Endothelial cell of umbilical vein (primary cell): ENCODE data around the gene ZC3H12C. TPM values are rescaled to one million over a fixed set of nuclear protein-coding genes. Genes with fewer than 3 reads are reported as not detected.

Experiments
- BruUV-seq: library from RNA; stranded (reverse); fragments of 400-500 nt; replicated peaks from 2 replicates; lab custom pipeline; 2021; lab: Mats Ljungman, UMichigan
- CTCF ChIA-PET: fragments of 300-600, 350-600 bp; sonication (Branson Sonifier 250); formaldehyde crosslinking; loops from one replicate; lab custom pipeline; 2021; ENCODE audit warnings: antibody characterized with exemption, inconsistent platforms; lab: Charles Lee
- POLR2A ChIA-PET: fragments of 300-600, 350-600 bp; sonication (Branson Sonifier 250); formaldehyde crosslinking; loops from one replicate; lab custom pipeline; 2021; ENCODE audit warnings: antibody characterized with exemption, inconsistent platforms; lab: Charles Lee
- DNase-seq: peaks from one replicate; pipeline ENCODE4 v3.0.0-alpha.2; 2011; ENCODE audit warnings: low read depth, low spot score
- FAIRE-seq: peaks from 2 replicates; lab custom pipeline; 2011; peaks lifted over from hg19 to GRCh38; lab: Jason Lieb, UNC
- H2AFZ ChIP-seq: 2 replicates; pipeline ENCODE4 v1.6.0; 2012; ENCODE audit warnings: low read depth, low read length, control low read depth, inconsistent platforms
- H3K27ac ChIP-seq: 2 replicates; pipeline ENCODE4 v1.5.1; 2011; ENCODE audit warnings: low read depth, mild to moderate bottlenecking, control low read depth, low read length, moderate library complexity; ENCODE audit not compliant: insufficient read depth
- H3K27me3 ChIP-seq, 2 experiments: 2 replicates each; pipeline versions ENCODE4 v1.6.0 to v1.6.1; 2011; ENCODE audit warnings: low read length in 2 of 2, mixed read lengths in 1 of 2; ENCODE audit not compliant: control insufficient read depth in 2 of 2, insufficient read depth in 2 of 2
- H3K36me3 ChIP-seq, 2 experiments: 2 replicates in 1 of 2; 3 replicates in 1 of 2; pipeline ENCODE4 v1.5.1; 2011; ENCODE audit warnings: low read length in 2 of 2, mild to moderate bottlenecking in 1 of 2, moderate library complexity in 1 of 2; ENCODE audit not compliant: control insufficient read depth in 2 of 2, insufficient read depth in 2 of 2; ENCODE audit errors: extremely low read depth in 1 of 2
- H3K4me1 ChIP-seq: 3 replicates; pipeline ENCODE4 v1.5.1; 2011; ENCODE audit warnings: mild to moderate bottlenecking, low read length; ENCODE audit not compliant: control insufficient read depth, insufficient read depth; ENCODE audit errors: extremely low read depth
- H3K4me2 ChIP-seq: 2 replicates; pipeline ENCODE4 v1.6.1; 2011; ENCODE audit warnings: low read length, control low read depth, mixed read lengths; ENCODE audit not compliant: insufficient read depth
- H3K4me3 ChIP-seq, 3 experiments: fragments of 200-600 bp in 1 of 3; sonication (generic), shearing (Covaris generic) in 1 of 3; replicated peaks in 1 of 3; 2 replicates each; pipeline ENCODE4 v1.5.1; 2011 to 2016; ENCODE audit warnings: control low read depth in 3 of 3, low read length in 3 of 3, mild to moderate bottlenecking in 2 of 3, inconsistent platforms in 1 of 3, low read depth in 1 of 3, moderate library complexity in 1 of 3; ENCODE audit not compliant: insufficient read depth in 1 of 3
- H3K79me2 ChIP-seq: 2 replicates; pipeline ENCODE4 v1.6.0; 2012; ENCODE audit warnings: low read length, inconsistent platforms; ENCODE audit not compliant: control insufficient read depth, insufficient read depth
- H3K9ac ChIP-seq: replicated peaks from 2 replicates; pipeline ENCODE3; 2011; ENCODE audit warnings: low read length, control low read depth; ENCODE audit not compliant: insufficient read depth; ENCODE audit errors: extremely low read depth
- H3K9me1 ChIP-seq: replicated peaks from 3 replicates; pipeline ENCODE4 v1.6.0; 2011; ENCODE audit warnings: mild to moderate bottlenecking, low read length; ENCODE audit not compliant: control insufficient read depth, insufficient read depth; ENCODE audit errors: extremely low read depth
- H3K9me3 ChIP-seq: replicated peaks from 2 replicates; pipeline ENCODE4 v1.5.1; 2012; ENCODE audit warnings: low read length, inconsistent platforms; ENCODE audit not compliant: control insufficient read depth, insufficient read depth
- H4K20me1 ChIP-seq: replicated peaks from 2 replicates; pipeline ENCODE3; 2011; ENCODE audit warnings: mild to moderate bottlenecking, low read length; ENCODE audit not compliant: control insufficient read depth, insufficient read depth; ENCODE audit errors: extremely low read depth
- CTCF ChIP-seq, 2 donors: IDR thresholded peaks; 1 replicate in 1 of 2; 2 replicates in 1 of 2; pipeline ENCODE4 v1.5.1; 2011; ENCODE audit warnings: low read length in 2 of 2, mild to moderate bottlenecking in 2 of 2, moderate library complexity in 2 of 2, control low read depth in 1 of 2, inconsistent platforms in 1 of 2, low read depth in 1 of 2; ENCODE audit not compliant: insufficient read depth in 1 of 2; ENCODE audit errors: extremely low read depth in 1 of 2
- EZH2 ChIP-seq: IDR thresholded peaks from 2 replicates; pipeline ENCODE4 v1.6.1; 2012; ENCODE audit warnings: borderline replicate concordance, low read depth, mild to moderate bottlenecking, moderate library complexity, low read length, inconsistent platforms; ENCODE audit not compliant: severe bottlenecking
- JUN ChIP-seq: IDR thresholded peaks from 2 replicates; pipeline ENCODE4 v1.6.1; 2011; ENCODE audit warnings: borderline replicate concordance, low read depth; ENCODE audit not compliant: insufficient read length, insufficient read depth
- MAX ChIP-seq: IDR thresholded peaks from 2 replicates; pipeline ENCODE4 v1.6.1; 2011; ENCODE audit not compliant: insufficient read depth, insufficient read length
- MYC ChIP-seq: IDR thresholded peaks from one replicate; pipeline ENCODE4 v1.6.1; 2011; ENCODE audit warnings: mild to moderate bottlenecking, low read depth, low read length
- POLR2AphosphoS5 ChIP-seq: IDR thresholded peaks from 2 replicates; pipeline ENCODE4 v1.6.1; 2012; ENCODE audit warnings: low read depth, mild to moderate bottlenecking, control low read depth, low read length, moderate library complexity; ENCODE audit not compliant: insufficient read depth
- dilution Hi-C: fragments of 300-500 bp; cut with MboI; formaldehyde crosslinking; loops from one replicate; pipeline ENCODE4 v1.15.0; 2019; ENCODE audit warnings: low sequenced_read_pairs; ENCODE audit not compliant: extremely low pct_ligation_motif_present
- intact Hi-C: fragments of 100-400 bp; cut with micrococcal nuclease; formaldehyde crosslinking; loops from one replicate; pipeline ENCODE4 v1.10.0; 2022
- polyA plus RNA-seq, 4 experiments: library from polyadenylated mRNA; depleted of rRNA in 3 of 4; stranded (reverse) in 3 of 4; unstranded in 1 of 4; fragments of >200 nt; gene quantifications; 2 replicates each; pipeline versions ENCODE4 v1.2.1 to v1.2.3, GENCODE V29; 2011 to 2012; ENCODE audit warnings: missing spikeins in 1 of 4
- total RNA-seq: library from RNA; stranded (reverse); gene quantifications from 2 replicates; pipeline ENCODE4 v1.2.3, GENCODE V29; 2021

ZC3H12C gene
- total and polyA plus RNA-seq, 2 donors (not counting 3 experiments of a cell fraction or from before 2014, with no cell fraction given): 5.5 to 14.7 TPM

GRCh38 chr11:110161061-110161460, 67.9 kb downstream of the ZC3H12C start:
- Histone ChIP-seq H3K36me3 (peaks cover 8 to 10% of the 10 kb centered on the region in 2 experiments), H3K9ac (no peak overlapping the region), H4K20me1 (no peaks in the 10 kb centered on the region), H2AFZ (no peak overlapping the region), H3K4me1 (peaks cover 4% of the 10 kb centered on the region), H3K27me3 (no peaks in the 10 kb centered on the region), H3K4me3 (no peak overlapping the region), H3K9me3 (no peaks in the 10 kb centered on the region), H3K79me2 (no peaks in the 10 kb centered on the region), H3K9me1 (peaks cover 2% of the 10 kb centered on the region), H3K4me2 (no peak overlapping the region), H3K27ac (no peak overlapping the region)
- no peak for TF ChIP-seq MYC
- no peak for TF ChIP-seq CTCF (IDR thresholded peaks at IDR 0.05; ENCODE audit: extremely low read depth in 1 of 2, insufficient read depth in 1 of 2, low read depth in 1 of 2, low read length in 2 of 2)
- TF ChIP-seq EZH2: no peak
- TF ChIP-seq JUN: no peak
- TF ChIP-seq POLR2AphosphoS5: no peak
- TF ChIP-seq MAX: no peak
- dilution Hi-C loops (no loop called here), intact Hi-C loops (loop anchor here (2.0 kb wide), 1 partner anchor 24 kb away; no protein-coding TSS in a partner anchor)
- no TSS peak for BruUV-seq
- CTCF ChIA-PET: interaction anchor here (1.1 to 1.5 kb wide), 3 partner anchors 12 to 66 kb away, joined by 3 read pairs; no protein-coding TSS in a partner anchor
- no peak for DNase-seq
- FAIRE-seq: no peak
- POLR2A ChIA-PET: no interaction called here
